Fibroblast of lung (primary cell): ENCODE results near the gene GAK. TPM values are rescaled to one million over a fixed set of nuclear protein-coding genes. Genes with fewer than 3 reads are reported as not detected.

Experiments used
- DNase-seq, 2 donors: peaks; one replicate each; pipeline versions ENCODE4 v3.0.0 to v3.0.0-alpha.2; 2010; ENCODE audit warnings: low read depth in 2 of 2
- H2AFZ ChIP-seq: 2 replicates; pipeline ENCODE4 v1.5.1; 2012; ENCODE audit warnings: low read length, control low read depth, inconsistent platforms
- H3K27ac ChIP-seq: 2 replicates; pipeline ENCODE4 v1.5.1; 2011; ENCODE audit warnings: low read length, control low read depth; ENCODE audit not compliant: insufficient read depth
- H3K27me3 ChIP-seq: 2 replicates; pipeline ENCODE4 v1.5.1; 2011; ENCODE audit warnings: mild to moderate bottlenecking, low read length; ENCODE audit not compliant: control insufficient read depth, insufficient read depth
- H3K36me3 ChIP-seq: 2 replicates; pipeline ENCODE4 v1.5.1; 2011; ENCODE audit warnings: low read length; ENCODE audit not compliant: control insufficient read depth, insufficient read depth
- H3K4me1 ChIP-seq: 2 replicates; pipeline ENCODE4 v1.5.1; 2011; ENCODE audit warnings: low read length; ENCODE audit not compliant: control insufficient read depth, insufficient read depth; ENCODE audit errors: extremely low read depth
- H3K4me2 ChIP-seq: 2 replicates; pipeline ENCODE4 v1.5.1; 2011; ENCODE audit warnings: low read length, control low read depth; ENCODE audit not compliant: insufficient read depth; ENCODE audit errors: extremely low read depth
- H3K4me3 ChIP-seq, 4 experiments: fragments of 200-600 bp in 1 of 4; sonication (generic) in 1 of 4; replicated peaks in 1 of 4; 2 replicates each; pipeline ENCODE4 v1.5.1; 2011 to 2016; ENCODE audit warnings: low read length in 4 of 4, low read depth in 3 of 4, mild to moderate bottlenecking in 3 of 4, control low read depth in 2 of 4, inconsistent platforms in 1 of 4, mixed read lengths in 1 of 4; ENCODE audit not compliant: insufficient read depth in 1 of 4; ENCODE audit errors: control extremely low read depth in 1 of 4
- H3K79me2 ChIP-seq: 2 replicates; pipeline ENCODE4 v1.5.1; 2012; ENCODE audit warnings: mild to moderate bottlenecking, low read length, inconsistent platforms; ENCODE audit not compliant: control insufficient read depth, insufficient read depth
- H3K9ac ChIP-seq: 2 replicates; pipeline ENCODE4 v1.5.1; 2011; ENCODE audit warnings: mild to moderate bottlenecking, low read length, control low read depth; ENCODE audit not compliant: insufficient read depth
- H3K9me3 ChIP-seq: 2 replicates; pipeline ENCODE4 v1.5.1; 2012; ENCODE audit warnings: low read depth, low read length; ENCODE audit not compliant: control insufficient read depth, insufficient read depth
- H4K20me1 ChIP-seq: 2 replicates; pipeline ENCODE4 v1.5.1; 2011; ENCODE audit warnings: low read length; ENCODE audit not compliant: control insufficient read depth, insufficient read depth; ENCODE audit errors: extremely low read depth
- EZH2 ChIP-seq: IDR thresholded peaks from 2 replicates; pipeline ENCODE4 v1.5.1; 2012; ENCODE audit warnings: low read length, control low read depth, mild to moderate bottlenecking; ENCODE audit errors: missing control alignments
- polyA plus RNA-seq, 2 donors: library from polyadenylated mRNA; depleted of rRNA in 1 of 2; stranded (reverse) in 1 of 2; unstranded in 1 of 2; fragments of >200 nt; gene quantifications; 2 replicates each; pipeline ENCODE4 v1.2.1, GENCODE V29; 2011 to 2012; ENCODE audit warnings: missing spikeins in 1 of 2
- total RNA-seq: library from RNA; depleted of rRNA; stranded (reverse); fragments of >200 nt; gene quantifications from 2 replicates; pipeline ENCODE4 v1.2.1, GENCODE V29; 2014
- TF ChIP-seq, protein P1 (sequence below), 2 donors: IDR thresholded peaks in 1 of 2; conservative IDR thresholded peaks in 1 of 2; 1 replicate in 1 of 2; 2 replicates in 1 of 2; pipeline ENCODE4 v1.5.1; 2011 to 2012; ENCODE audit warnings: low read length in 2 of 2, control low read depth in 1 of 2, inconsistent platforms in 1 of 2, low read depth in 1 of 2, mild to moderate bottlenecking in 1 of 2

Gene GAK
- total and polyA plus RNA-seq, 2 donors (not counting 1 experiment from before 2014, with no cell fraction given), result 10.1 to 48.2 TPM

GRCh38 chr4:950136-951020, 18.3 kb upstream of the GAK start:
- H3K36me3 ChIP-seq, result peaks cover 2% of the 10 kb centered on the region
- TF ChIP-seq, protein P1, sequence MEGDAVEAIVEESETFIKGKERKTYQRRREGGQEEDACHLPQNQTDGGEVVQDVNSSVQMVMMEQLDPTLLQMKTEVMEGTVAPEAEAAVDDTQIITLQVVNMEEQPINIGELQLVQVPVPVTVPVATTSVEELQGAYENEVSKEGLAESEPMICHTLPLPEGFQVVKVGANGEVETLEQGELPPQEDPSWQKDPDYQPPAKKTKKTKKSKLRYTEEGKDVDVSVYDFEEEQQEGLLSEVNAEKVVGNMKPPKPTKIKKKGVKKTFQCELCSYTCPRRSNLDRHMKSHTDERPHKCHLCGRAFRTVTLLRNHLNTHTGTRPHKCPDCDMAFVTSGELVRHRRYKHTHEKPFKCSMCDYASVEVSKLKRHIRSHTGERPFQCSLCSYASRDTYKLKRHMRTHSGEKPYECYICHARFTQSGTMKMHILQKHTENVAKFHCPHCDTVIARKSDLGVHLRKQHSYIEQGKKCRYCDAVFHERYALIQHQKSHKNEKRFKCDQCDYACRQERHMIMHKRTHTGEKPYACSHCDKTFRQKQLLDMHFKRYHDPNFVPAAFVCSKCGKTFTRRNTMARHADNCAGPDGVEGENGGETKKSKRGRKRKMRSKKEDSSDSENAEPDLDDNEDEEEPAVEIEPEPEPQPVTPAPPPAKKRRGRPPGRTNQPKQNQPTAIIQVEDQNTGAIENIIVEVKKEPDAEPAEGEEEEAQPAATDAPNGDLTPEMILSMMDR (conservative IDR thresholded peaks at IDR 0.05 in 1 of 2, IDR thresholded peaks at IDR 0.05 in 1 of 2; ENCODE audit: low read depth in 1 of 2, low read length in 2 of 2), result no peak
- no peak for TF ChIP-seq EZH2
- DNase-seq, result no peak
- H2AFZ ChIP-seq, result no peak overlapping the region
- H3K4me3 ChIP-seq, result no peak overlapping the region
- H3K9ac ChIP-seq, result no peak overlapping the region
- no peaks in the 10 kb centered on the region for H3K4me1 ChIP-seq
- no peak overlapping the region for H3K27ac ChIP-seq
- no peaks in the 10 kb centered on the region for H3K79me2 ChIP-seq
- H3K9me3 ChIP-seq, result no peaks in the 10 kb centered on the region
- H4K20me1 ChIP-seq, result no peaks in the 10 kb centered on the region
- no peaks in the 10 kb centered on the region for H3K27me3 ChIP-seq
- H3K4me2 ChIP-seq, result no peak overlapping the region

DNA sequence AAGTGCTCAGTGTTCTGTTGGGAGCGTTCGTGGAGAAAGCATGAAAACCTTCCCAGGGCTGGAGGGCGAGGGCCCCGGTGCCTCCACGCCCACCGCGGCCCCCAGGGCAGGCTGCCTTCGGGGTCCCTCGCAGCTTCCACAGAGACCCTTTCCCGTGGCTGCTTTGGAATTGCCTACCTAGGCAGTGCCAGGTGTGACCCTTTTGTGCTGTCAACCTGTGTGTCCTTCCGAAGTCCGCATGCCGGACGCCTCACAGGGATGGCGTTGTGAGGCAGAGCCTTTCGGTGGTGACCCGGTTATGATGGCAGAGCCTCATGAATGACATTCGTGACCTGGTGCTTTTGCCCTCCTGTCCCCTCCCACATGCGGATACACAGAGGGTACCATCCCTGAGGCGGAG, 17.5 kb upstream of the GAK start:
- Histone ChIP-seq H3K79me2 (no peaks in the 10 kb centered on the region), H3K4me1 (no peaks in the 10 kb centered on the region), H3K9me3 (no peaks in the 10 kb centered on the region), H3K36me3 (peaks cover 2% of the 10 kb centered on the region), H3K4me2 (no peak overlapping the region), H3K4me3 (no peak overlapping the region), H2AFZ (no peak overlapping the region), H3K27ac (no peak overlapping the region), H3K9ac (no peak overlapping the region), H3K27me3 (no peaks in the 10 kb centered on the region), H4K20me1 (no peaks in the 10 kb centered on the region)
- TF ChIP-seq, protein P1 (conservative IDR thresholded peaks at IDR 0.05 in 1 of 2, IDR thresholded peaks at IDR 0.05 in 1 of 2; ENCODE audit: low read depth in 1 of 2, low read length in 2 of 2), result no peak
- TF ChIP-seq EZH2, result no peak
- no peak for DNase-seq

- TF ChIP-seq EZH2, result no peak
- H3K79me2 ChIP-seq, result no peaks in the 10 kb centered on the region
- DNase-seq, result no peak
Measured at GRCh38 chr4:948936-949300, 16.8 kb upstream of the GAK start.

More at GRCh38 chr4:948936-949300, 16.8 kb upstream of the GAK start:
- no peaks in the 10 kb centered on the region for H3K9me3 ChIP-seq
- H3K27me3 ChIP-seq, result no peaks in the 10 kb centered on the region
- H3K9ac ChIP-seq, result no peak overlapping the region
- no peak overlapping the region for H3K4me2 ChIP-seq
- H3K36me3 ChIP-seq, result no peaks in the 10 kb centered on the region
- no peak overlapping the region for H3K27ac ChIP-seq
- no peaks in the 10 kb centered on the region for H3K4me1 ChIP-seq
- H2AFZ ChIP-seq, result no peak overlapping the region
- no peak overlapping the region for H3K4me3 ChIP-seq
- no peaks in the 10 kb centered on the region for H4K20me1 ChIP-seq
